ENCODE results near the gene DAPP1. TPM values are rescaled to one million over a fixed set of nuclear protein-coding genes. Genes with fewer than 3 reads are reported as not detected.

The DAPP1 gene
- total RNA-seq, 1 donor from 2014 or later = not detected

DNA sequence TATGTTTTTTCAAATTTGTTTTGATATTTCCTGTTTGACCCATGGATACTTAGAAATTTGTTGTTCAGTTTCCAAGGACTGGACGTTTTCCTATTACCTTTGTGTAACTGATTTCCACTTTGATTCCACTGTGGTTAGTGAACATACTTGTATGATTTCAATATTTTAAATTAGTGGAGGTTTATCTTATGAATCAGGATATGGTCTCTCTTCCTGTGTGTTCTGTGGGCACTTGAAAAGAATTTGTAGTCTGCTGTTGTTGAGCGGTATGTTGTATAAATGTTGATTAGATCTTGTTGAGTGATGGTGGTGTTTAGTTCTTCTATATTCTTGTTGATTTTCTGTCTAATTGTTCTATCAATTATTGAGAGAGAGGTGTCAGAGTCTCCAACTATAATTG is 98.8 kb downstream of the DAPP1 start:
- H3K4me3 Mint-ChIP-seq (ENCODE audit: unreplicated experiment) = no peak overlapping the region
- H3K27me3 Mint-ChIP-seq (ENCODE audit: unreplicated experiment) = peaks cover 3% of the 10 kb centered on the region
- no peaks in the 10 kb centered on the region for H3K9me3 Mint-ChIP-seq (ENCODE audit: unreplicated experiment)

GRCh38 chr4:99917575-99917974 is 100.9 kb downstream of the DAPP1 start:
- no peak for TF ChIP-seq CTCF (IDR thresholded peaks at IDR 0.05; ENCODE audit: partially characterized antibody, unreplicated experiment)
- no peak for DNase-seq
- no peaks in the 10 kb centered on the region for H3K9me3 Mint-ChIP-seq (ENCODE audit: unreplicated experiment)
- H3K4me1 Mint-ChIP-seq (ENCODE audit: low read depth, unreplicated experiment) = no peaks in the 10 kb centered on the region
- no peak overlapping the region for H3K4me3 Mint-ChIP-seq (ENCODE audit: unreplicated experiment)
- H3K27me3 Mint-ChIP-seq (ENCODE audit: unreplicated experiment) = peaks cover 3% of the 10 kb centered on the region
- H3K27ac Mint-ChIP-seq (ENCODE audit: unreplicated experiment) = no peak overlapping the region
- H3K36me3 Mint-ChIP-seq (ENCODE audit: unreplicated experiment) = peaks cover 9% of the 10 kb centered on the region

More for the DNA sequence above, 98.8 kb downstream of the DAPP1 start:
- no peak for TF ChIP-seq CTCF (IDR thresholded peaks at IDR 0.05; ENCODE audit: partially characterized antibody, unreplicated experiment)
- Mint-ChIP-seq H3K4me1 (ENCODE audit: low read depth, unreplicated experiment) (no peaks in the 10 kb centered on the region), H3K27ac (ENCODE audit: unreplicated experiment) (peak overlapping the region; percentile 45), H3K36me3 (ENCODE audit: unreplicated experiment) (peaks cover 9% of the 10 kb centered on the region)
- no peak for DNase-seq

- H3K36me3 Mint-ChIP-seq (ENCODE audit: unreplicated experiment) = peaks cover 9% of the 10 kb centered on the region
- no peaks in the 10 kb centered on the region for H3K9me3 Mint-ChIP-seq (ENCODE audit: unreplicated experiment)
- no peaks in the 10 kb centered on the region for H3K4me1 Mint-ChIP-seq (ENCODE audit: low read depth, unreplicated experiment)
- peaks cover 3% of the 10 kb centered on the region for H3K27me3 Mint-ChIP-seq (ENCODE audit: unreplicated experiment)
- TF ChIP-seq CTCF (IDR thresholded peaks at IDR 0.05; ENCODE audit: partially characterized antibody, unreplicated experiment) = no peak
- H3K4me3 Mint-ChIP-seq (ENCODE audit: unreplicated experiment) = no peak overlapping the region
- H3K27ac Mint-ChIP-seq (ENCODE audit: unreplicated experiment) = no peak overlapping the region
- no peak for DNase-seq
Observed at GRCh38 chr4:99918656-99919055, 102.0 kb downstream of the DAPP1 start.

Other genes starting within 250 kb of the DAPP1 start
- not detected for gene MTTP, start 242.0 kb upstream of the DAPP1 start, total RNA-seq (ENCODE audit: unreplicated experiment)
- not detected for gene C4orf54, start 159.0 kb upstream of the DAPP1 start, total RNA-seq (ENCODE audit: unreplicated experiment)
- gene LAMTOR3, start 77.6 kb downstream of the DAPP1 start, total RNA-seq (ENCODE audit: unreplicated experiment) = 39.1 TPM
- gene DNAJB14, start 129.8 kb downstream of the DAPP1 start, total RNA-seq (ENCODE audit: unreplicated experiment) = 35.9 TPM
- gene H2AZ1, start 133.4 kb downstream of the DAPP1 start, total RNA-seq (ENCODE audit: unreplicated experiment) = 246 TPM

Data from glutamatergic neuron (in vitro differentiated cells).